Thoracic aorta endothelial cell (primary cell): ENCODE measurements around the gene PTK6. TPM values are rescaled to one million over a fixed set of nuclear protein-coding genes. Genes with fewer than 3 reads are reported as not detected.

Experiments used
- total RNA-seq: library from RNA; depleted of rRNA; stranded (reverse); fragments of >200 nt; gene quantifications from 2 replicates; pipeline ENCODE4 v1.2.3, GENCODE V29; 2012

PTK6 gene
- not detected in 2 replicates for total RNA-seq

DNA sequence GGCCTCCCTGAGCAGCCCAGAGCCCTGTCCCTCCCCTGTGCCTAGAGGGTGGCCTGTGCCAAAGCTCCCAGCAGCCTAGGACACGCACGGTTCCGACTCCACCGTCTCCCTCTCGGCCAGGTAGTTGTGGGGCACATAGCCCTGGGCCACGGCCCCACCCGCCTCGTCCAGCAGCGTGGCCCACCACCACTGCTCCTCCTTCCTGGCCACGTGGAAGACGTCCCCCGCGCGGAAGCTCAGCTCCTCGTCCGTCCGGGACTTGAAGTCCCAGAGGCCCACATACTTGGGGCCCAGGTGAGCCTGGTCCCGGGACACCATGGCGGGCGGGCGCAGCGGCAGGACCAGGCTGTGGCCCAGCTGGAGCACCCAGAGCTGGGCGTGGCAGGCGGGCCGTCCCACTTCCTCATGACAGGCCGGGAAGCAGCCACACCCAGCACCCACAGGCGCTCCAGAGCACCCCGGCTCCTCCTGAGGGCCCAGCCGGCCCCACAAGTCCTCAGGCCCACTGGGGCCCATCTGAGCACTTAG, at the start of gene PTK6:
PTK6 (minus strand) TSS at position 380 of the 528 bp plus-strand sequence; CDS start at position 318, 62 bp downstream.

DNA sequence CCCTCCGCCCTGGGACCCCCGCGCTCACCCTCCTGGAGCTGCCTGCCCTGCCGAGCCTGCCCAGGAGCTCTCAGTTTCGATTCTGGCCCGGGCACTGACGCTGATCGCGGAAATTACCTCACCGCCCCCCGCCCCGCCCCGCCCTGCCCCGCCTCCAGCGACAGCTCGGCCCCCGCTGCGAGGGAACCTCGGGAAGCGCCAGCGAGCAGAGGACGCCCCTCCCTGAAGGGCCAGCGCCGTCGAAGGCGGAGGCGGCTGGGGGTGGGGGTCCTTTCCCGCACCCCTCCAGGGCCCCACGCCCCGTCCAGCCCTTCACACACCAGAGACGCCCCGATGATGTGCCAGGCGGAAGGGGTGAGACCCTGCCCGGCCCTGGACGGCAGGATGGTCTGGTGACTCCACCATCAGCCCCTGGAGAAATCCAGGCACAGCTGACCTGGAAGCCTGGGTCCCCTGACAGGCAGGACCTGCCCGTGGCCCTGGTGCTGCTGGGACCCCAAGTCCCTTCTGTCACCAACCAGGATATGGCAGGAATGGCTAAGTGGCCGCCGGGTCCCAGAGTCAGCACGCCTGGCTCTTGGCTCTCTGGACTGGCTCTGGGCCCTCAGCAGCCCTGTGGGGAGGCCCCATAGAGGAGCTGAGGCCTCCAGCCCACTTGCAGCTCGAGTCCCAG, 37.1 kb upstream of the PTK6 start, which contains the start of gene HELZ2:
HELZ2 (minus strand) TSS at position 84 of the 673 bp plus-strand sequence. CDS start 1,854 bp downstream, outside the sequence.

DNA sequence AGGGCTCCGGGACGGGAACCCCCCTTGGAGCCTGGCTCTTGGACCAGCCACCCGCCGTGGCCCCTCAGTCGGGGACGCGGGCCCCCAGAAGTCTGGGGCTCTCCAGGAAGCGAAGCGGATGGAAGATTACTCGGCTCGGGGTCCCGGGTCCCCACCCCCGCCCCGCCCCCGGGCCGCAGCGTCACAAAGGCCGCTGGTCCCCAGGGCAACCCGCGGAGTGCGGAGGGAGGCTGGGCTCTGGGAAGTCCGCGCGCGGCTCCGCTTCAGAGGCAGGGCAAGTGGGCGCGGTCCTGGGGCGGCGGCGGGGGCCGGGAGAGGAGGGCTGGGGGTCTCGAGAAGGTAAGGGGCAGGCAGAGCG, 16.7 kb upstream of the PTK6 start, which contains the start of gene FNDC11:
FNDC11 (plus strand) TSS at position 227 of the 358 bp plus-strand sequence. CDS start 1,505 bp downstream, outside the sequence.

DNA sequence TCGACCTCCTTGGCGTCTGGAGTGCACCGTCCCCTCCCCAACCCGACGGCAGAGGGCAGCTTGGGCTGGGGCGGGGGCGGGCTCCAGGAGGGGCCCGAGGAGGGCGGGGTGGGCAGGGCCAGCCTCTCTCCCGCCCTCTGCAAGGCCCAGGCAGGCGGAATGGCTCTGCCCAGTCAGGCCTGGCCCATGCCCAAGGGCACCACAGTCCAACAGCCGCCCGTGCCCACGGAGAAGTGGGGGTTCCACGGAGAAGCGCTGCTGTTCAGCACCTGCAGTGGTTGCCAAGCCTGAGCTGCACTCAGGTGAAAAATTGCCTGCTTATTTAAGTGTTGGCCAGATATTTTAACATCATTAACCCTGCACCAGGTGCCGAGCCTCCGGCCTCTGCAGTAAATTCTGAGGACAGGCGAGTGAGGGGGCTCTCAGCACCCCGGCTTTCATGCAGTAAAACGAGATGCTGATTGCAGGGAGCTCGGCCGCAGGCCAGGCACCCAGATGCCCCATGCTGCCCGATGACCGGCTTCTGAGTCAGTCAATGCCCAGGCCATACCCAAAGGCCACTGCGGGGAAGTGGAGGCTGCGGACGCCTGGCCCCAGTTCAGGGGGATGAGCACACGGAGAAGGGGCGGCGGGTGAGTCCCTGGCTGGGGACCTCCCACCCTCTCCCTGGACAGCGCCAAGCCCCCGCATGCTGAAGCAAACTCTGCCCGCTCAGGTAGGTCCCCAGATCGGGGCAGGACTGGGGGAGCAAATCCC, 10.7 kb upstream of the PTK6 start, which contains the start of gene SRMS:
SRMS (minus strand) TSS at position 25 of the 756 bp plus-strand sequence. CDS start 286 bp downstream, outside the sequence.

DNA sequence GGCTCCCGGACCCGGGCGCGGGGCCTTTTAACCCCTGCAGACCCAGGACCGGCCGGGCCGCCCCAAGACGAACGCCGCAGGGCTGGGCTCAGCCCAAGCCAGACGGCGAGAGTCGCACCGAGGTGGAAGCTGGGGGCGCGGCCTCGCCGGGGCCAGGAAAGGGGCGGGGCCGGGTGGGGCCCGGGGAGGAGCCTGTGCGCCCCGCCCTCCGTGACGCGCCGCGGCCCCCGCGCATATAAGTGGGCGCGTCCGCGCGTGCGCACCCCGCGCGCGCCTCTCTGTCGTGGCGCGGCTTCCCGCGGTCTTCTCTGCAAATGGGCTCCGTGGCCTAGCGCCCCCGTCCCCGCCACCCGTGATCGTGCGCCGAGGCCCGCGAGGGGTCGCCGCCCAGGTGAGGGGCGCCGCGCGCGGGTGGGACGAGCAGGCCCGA, 16.7 kb downstream of the PTK6 start, which contains the start of gene PPDPF:
PPDPF (plus strand) TSS at position 262 of the 430 bp plus-strand sequence. CDS start 544 bp downstream, outside the sequence.

DNA sequence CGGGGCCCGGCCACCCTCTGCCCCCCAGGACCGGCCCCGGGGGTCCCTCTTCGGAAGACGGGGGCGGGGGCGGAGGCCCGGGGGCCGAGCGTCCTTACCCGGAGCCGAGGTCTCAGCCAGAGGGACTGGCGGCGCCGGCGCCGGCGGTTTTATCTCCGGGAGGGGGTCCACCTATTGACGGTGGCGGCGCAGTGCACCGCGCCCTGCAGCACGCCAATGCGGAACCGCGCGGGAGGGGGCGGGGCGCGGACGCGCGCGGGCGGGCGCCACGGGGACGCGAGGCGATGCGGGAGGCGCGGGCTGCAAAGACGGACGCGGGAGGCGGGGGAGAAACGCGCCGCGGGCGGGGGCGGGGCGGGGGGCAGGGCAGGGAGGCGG, 38.2 kb downstream of the PTK6 start, which contains the start of gene EEF1A2:
EEF1A2 (minus strand) TSS at position 124 of the 378 bp plus-strand sequence. CDS start 1,320 bp downstream, outside the sequence.

Other genes with a start within 250 kb of the PTK6 start
- gene COL20A1, start 244.2 kb downstream of the PTK6 start, total RNA-seq: under 0.01 TPM in 2 replicates
- not detected in 2 replicates for gene CHRNA4, start 176.0 kb downstream of the PTK6 start, total RNA-seq
- gene KCNQ2, start 64.7 kb downstream of the PTK6 start, total RNA-seq: not detected in 2 replicates
- gene EEF1A2, start 38.3 kb downstream of the PTK6 start, total RNA-seq: 1.0 and 2.3 TPM in 2 replicates
- gene PPDPF, start 16.6 kb downstream of the PTK6 start, total RNA-seq: 41.0 and 75.0 TPM in 2 replicates
- not detected in 2 replicates for gene SRMS, start 10.4 kb upstream of the PTK6 start, total RNA-seq
- gene FNDC11, start 16.8 kb upstream of the PTK6 start, total RNA-seq: 0.40 and 0.50 TPM in 2 replicates
- gene HELZ2, start 36.9 kb upstream of the PTK6 start, total RNA-seq: 26.9 and 33.4 TPM in 2 replicates
- 8.6 and 10.6 TPM in 2 replicates for gene GMEB2, start 89.7 kb upstream of the PTK6 start, total RNA-seq
- 3.5 and 6.1 TPM in 2 replicates for gene STMN3, start 116.0 kb upstream of the PTK6 start, total RNA-seq
- 19.8 and 22.6 TPM in 2 replicates for gene RTEL1, start 120.9 kb upstream of the PTK6 start, total RNA-seq
- gene TNFRSF6B, start 159.3 kb upstream of the PTK6 start, total RNA-seq: 13.2 and 15.5 TPM in 2 replicates
- gene ARFRP1, start 170.6 kb upstream of the PTK6 start, total RNA-seq: 24.3 and 25.3 TPM in 2 replicates
- gene ZGPAT, start 170.7 kb upstream of the PTK6 start, total RNA-seq: 15.8 and 16.1 TPM in 2 replicates
- 2.4 and 3.6 TPM in 2 replicates for gene LIME1, start 199.3 kb upstream of the PTK6 start, total RNA-seq
- gene SLC2A4RG, start 202.4 kb upstream of the PTK6 start, total RNA-seq: 21.8 and 25.8 TPM in 2 replicates